IMR-90 (cell line): ENCODE measurements around the gene KRT80.

Experiments
- BHLHE40 ChIP-seq: fragments of 150-350 bp; IDR thresholded peaks from 2 replicates; pipeline ENCODE4 v1.6.1; 2016; ENCODE audit warnings: mild to moderate bottlenecking, low read depth, low read length
- CEBPB ChIP-seq: IDR thresholded peaks from 2 replicates; pipeline ENCODE4 v1.6.1; 2012; ENCODE audit warnings: low read depth, low read length, improper control_type of control experiment
- CTCF ChIP-seq: conservative IDR thresholded peaks from 2 replicates; pipeline ENCODE4 v1.5.1; 2012; ENCODE audit warnings: mild to moderate bottlenecking, low read depth, low read length, improper control_type of control experiment
- ELK1 ChIP-seq: fragments of 150-350 bp; IDR thresholded peaks from 2 replicates; pipeline ENCODE4 v1.6.1; 2016; ENCODE audit warnings: low read depth, mild to moderate bottlenecking, low read length, moderate library complexity, borderline replicate concordance
- MAZ ChIP-seq: IDR thresholded peaks from 2 replicates; pipeline ENCODE4 v1.6.1; 2012; ENCODE audit warnings: low read depth, mild to moderate bottlenecking, low read length, improper control_type of control experiment, moderate library complexity, borderline replicate concordance
- MXI1 ChIP-seq: IDR thresholded peaks from 2 replicates; pipeline ENCODE4 v1.6.1; 2012; ENCODE audit warnings: low read depth, mild to moderate bottlenecking, low read length, moderate library complexity, borderline replicate concordance
- NFE2L2 ChIP-seq: fragments of 150-350 bp; IDR thresholded peaks from 2 replicates; pipeline ENCODE4 v1.6.1; 2016; ENCODE audit warnings: low read depth, mild to moderate bottlenecking, low read length
- POLR2A ChIP-seq: IDR thresholded peaks from 2 replicates; pipeline ENCODE4 v1.6.1; 2012; ENCODE audit warnings: mild to moderate bottlenecking, low read depth, low read length
- RAD21 ChIP-seq: IDR thresholded peaks from 2 replicates; pipeline ENCODE4 v1.6.1; 2012; ENCODE audit warnings: low read length, improper control_type of control experiment
- RCOR1 ChIP-seq: IDR thresholded peaks from 2 replicates; pipeline ENCODE4 v1.6.1; 2012; ENCODE audit warnings: mild to moderate bottlenecking, low read length, improper control_type of control experiment; ENCODE audit not compliant: insufficient replicate concordance
- RFX5 ChIP-seq: IDR thresholded peaks from 2 replicates; pipeline ENCODE4 v1.8.0; 2012; ENCODE audit warnings: low read depth, mild to moderate bottlenecking, low read length, moderate library complexity
- SMC3 ChIP-seq: fragments of 150-350 bp; IDR thresholded peaks from 2 replicates; pipeline ENCODE4 v1.6.1; 2016; ENCODE audit warnings: low read depth, mild to moderate bottlenecking, antibody characterized with exemption, low read length, moderate library complexity
- USF2 ChIP-seq: fragments of 150-350 bp; IDR thresholded peaks from 2 replicates; pipeline ENCODE4 v1.6.1; 2017; ENCODE audit warnings: mild to moderate bottlenecking, antibody characterized with exemption, low read length, low read depth

GRCh38 chr12:52200086-52200780 lies 8.4 kb upstream of the KRT80 start:
- TF ChIP-seq CTCF (no peak), ELK1 (no peak), BHLHE40 (no peak), SMC3 (no peak), MXI1 (no peak), POLR2A (no peak), NFE2L2 (no peak), USF2 (no peak), RCOR1 (no peak), CEBPB (no peak), RAD21 (no peak), MAZ (no peak), RFX5 (no peak)
